HepG2 (cell line): Measurements from ENCODE around the gene SPNS3. TPM values are rescaled to one million over a fixed set of nuclear protein-coding genes. Genes with fewer than 3 reads are reported as not detected.

Experiments
- ATAC-seq: fragments of 200-7000 bp; cut with Tn5 transposase; 3 replicates; pipeline ENCODE4 v1.9.1; 2020; ENCODE audit warnings: mild to moderate bottlenecking, moderate library complexity
- BruUV-seq: library from RNA; stranded (reverse); fragments of 400-500 nt; replicated peaks from 2 replicates; lab custom pipeline; 2021; lab: Mats Ljungman, UMichigan
- CTCF ChIA-PET: fragments of 300-600 bp; formaldehyde crosslinking; extraction: SDS; loops from one replicate; lab custom pipeline; 2021; ENCODE audit warnings: low total read pairs, inconsistent platforms, low intra/inter-chr PET ratio; lab: Yijun Ruan, JAX
- POLR2A ChIA-PET: fragments of 350-600 bp; sonication (Branson Sonifier 250); formaldehyde crosslinking; loops from one replicate; lab custom pipeline; 2020; ENCODE audit warnings: antibody characterized with exemption, inconsistent platforms; lab: Yijun Ruan, JAX
- DNase-seq: peaks from one replicate; pipeline ENCODE4 v3.0.0-alpha.2; 2015; ENCODE audit warnings: low spot score
- FAIRE-seq: peaks from 3 replicates; lab custom pipeline; 2011; peaks lifted over from hg19 to GRCh38; lab: Jason Lieb, UNC
- H2AFZ ChIP-seq: one replicate; pipeline ENCODE4 v1.6.1; 2011; ENCODE audit warnings: low read length, inconsistent platforms
- H3K27ac ChIP-seq: fragments of 300-600 bp; 3 replicates; pipeline ENCODE4 v1.8.0; 2011; ENCODE audit warnings: mixed run types, mild to moderate bottlenecking, mixed read lengths, low read length, inconsistent platforms; ENCODE audit not compliant: insufficient read depth; ENCODE audit errors: extremely low read length
- H3K27me3 ChIP-seq, 2 experiments: fragments of 200-600 bp in 1 of 2; 2 replicates in 1 of 2; 3 replicates in 1 of 2; pipeline versions ENCODE4 v1.6.0 to v1.8.0; 2011; ENCODE audit warnings: low read length in 2 of 2, mild to moderate bottlenecking in 2 of 2, moderate library complexity in 2 of 2, inconsistent platforms in 1 of 2; ENCODE audit not compliant: insufficient read depth in 2 of 2, control insufficient read depth in 1 of 2
- H3K36me3 ChIP-seq, 2 experiments: fragments of 200-600 bp in 1 of 2; replicated peaks in 1 of 2; 2 replicates in 1 of 2; 3 replicates in 1 of 2; pipeline versions ENCODE4 v1.5.1 to v1.8.0; 2011; ENCODE audit warnings: low read length in 2 of 2, inconsistent platforms in 1 of 2; ENCODE audit not compliant: insufficient read depth in 2 of 2, control insufficient read depth in 1 of 2
- H3K4me1 ChIP-seq: 2 replicates; pipeline ENCODE4 v1.5.1; 2012; ENCODE audit warnings: low read length, inconsistent platforms; ENCODE audit not compliant: insufficient read depth
- H3K4me2 ChIP-seq: 2 replicates; pipeline ENCODE4 v1.6.0; 2011; ENCODE audit warnings: low read depth, low read length, inconsistent platforms
- H3K4me3 ChIP-seq, 3 experiments: fragments of 200-600 bp in 1 of 3; sonication (generic), shearing (Covaris generic) in 1 of 3; replicated peaks in 1 of 3; 2 replicates each; pipeline ENCODE4 v1.5.1; 2011 to 2016; ENCODE audit warnings: low read length in 3 of 3, inconsistent platforms in 2 of 3, low read depth in 2 of 3, mild to moderate bottlenecking in 2 of 3, control low read depth in 1 of 3, mixed read lengths in 1 of 3; ENCODE audit not compliant: insufficient read depth in 1 of 3
- H3K79me2 ChIP-seq: one replicate; pipeline ENCODE4 v1.6.1; 2011; ENCODE audit warnings: low read length, inconsistent platforms; ENCODE audit not compliant: insufficient read depth
- H3K9ac ChIP-seq: 2 replicates; pipeline ENCODE4 v1.6.0; 2011; ENCODE audit warnings: mild to moderate bottlenecking, low read depth, low read length, inconsistent platforms; ENCODE audit not compliant: insufficient read depth
- H3K9me3 ChIP-seq: 2 replicates; pipeline ENCODE4 v1.5.1; 2012; ENCODE audit warnings: mild to moderate bottlenecking, low read length
- H4K20me1 ChIP-seq: 2 replicates; pipeline ENCODE4 v1.6.0; 2011; ENCODE audit warnings: inconsistent platforms, mild to moderate bottlenecking, low read length, moderate library complexity; ENCODE audit not compliant: insufficient read depth
- DNMT3B ChIP-seq: conservative IDR thresholded peaks from 2 replicates; pipeline ENCODE4 v1.6.1; 2016; ENCODE audit warnings: missing biosample characterization, control low read depth
- NBN ChIP-seq: fragments of 450-650 bp; conservative IDR thresholded peaks from 2 replicates; pipeline ENCODE4 v1.6.1; 2017
- PHF20 ChIP-seq: sonication (generic); formaldehyde crosslinking; IDR thresholded peaks from 2 replicates; pipeline ENCODE4 v1.5.0; 2020; ENCODE audit warnings: mild to moderate bottlenecking, missing genetic modification reagents
- RFX1 ChIP-seq: fragments of 450-650 bp; IDR thresholded peaks from 2 replicates; pipeline ENCODE4 v1.6.1; 2017
- WGBS: methylation state at CpG from one replicate; pipeline ENCODE4 v1.1.6; 2017; ENCODE audit warnings: low lambda C conversion rate; 5-methylcytosine and 5-hydroxymethylcytosine counted together
- in situ Hi-C: cut with HindIII; loops from 2 replicates; pipeline ENCODE4 v1.10.0; 2017; ENCODE audit warnings: low pct_unique_long_range_greater_than_20kb; ENCODE audit not compliant: extremely low pct_ligation_motif_present
- intact Hi-C: fragments of 100-400 bp; cut with micrococcal nuclease; formaldehyde crosslinking; loops from one replicate; pipeline ENCODE4 v1.10.0; 2022; ENCODE audit not compliant: unreplicated experiment
- polyA plus RNA-seq, 8 experiments: library from polyadenylated mRNA; depleted of rRNA in 3 of 8; stranded (reverse) in 7 of 8; unstranded in 1 of 8; fragments of >200 nt; fragmentation: Illumina TruSeq in 4 of 8; extraction: Trizol in 4 of 8; gene quantifications; 2 replicates each; pipeline versions ENCODE4 v1.2.1 to v1.2.3, GENCODE V29; 2011 to 2016; ENCODE audit warnings: low read depth in 4 of 8, missing spikeins in 1 of 8, mixed read lengths in 1 of 8; ENCODE audit not compliant: insufficient read depth in 1 of 8
- total RNA-seq, 5 experiments: library from RNA; depleted of rRNA; stranded (reverse); fragments of >200 nt; fragmentation: Illumina TruSeq; extraction: Trizol; gene quantifications; 2 replicates each; pipeline ENCODE4 v1.2.3, GENCODE V29; 2016; ENCODE audit warnings: low read depth in 1 of 5
- TF ChIP-seq, protein P1 (sequence below): sonication (generic); formaldehyde crosslinking; IDR thresholded peaks from 2 replicates; pipeline ENCODE4 v1.4.0; 2020; ENCODE audit warnings: mild to moderate bottlenecking, low read depth, missing genetic modification reagents
- TF ChIP-seq, protein P2 (sequence below): sonication (generic); formaldehyde crosslinking; IDR thresholded peaks from 2 replicates; pipeline ENCODE4 v1.5.1; 2020; ENCODE audit warnings: mild to moderate bottlenecking, missing genetic modification reagents, moderate library complexity
- TF ChIP-seq, protein P3 (sequence below): sonication (generic); formaldehyde crosslinking; IDR thresholded peaks from 2 replicates; pipeline ENCODE4 v1.8.1; 2022; ENCODE audit warnings: mild to moderate bottlenecking, missing genetic modification reagents

SPNS3 gene
- total and polyA plus RNA-seq, 2 of the 13 experiments (the other 11 are each of a cell fraction or from before 2014, with no cell fraction given): not detected

DNA sequence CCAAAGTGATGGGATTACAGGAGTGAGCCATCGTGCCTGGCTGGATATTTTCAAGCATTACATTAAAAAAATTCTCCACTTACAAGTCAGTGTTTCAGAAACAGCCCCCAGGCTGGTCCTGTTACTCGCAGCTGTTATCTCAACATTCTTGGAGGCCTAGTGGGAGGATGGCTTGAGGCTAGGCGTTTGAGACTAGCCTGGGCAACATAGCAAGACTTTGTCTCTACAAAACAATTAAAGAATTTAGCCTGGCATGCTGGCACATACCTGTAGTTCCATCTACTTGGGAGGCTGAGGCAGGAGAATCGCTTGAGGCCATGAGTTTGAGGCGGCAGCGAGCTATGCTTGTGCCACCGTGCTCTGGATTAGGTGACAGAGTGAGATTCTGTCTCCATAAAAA is 26.5 kb upstream of the SPNS3 start:
- no peak overlapping the region for H3K9ac ChIP-seq
- peaks cover 18% of the 10 kb centered on the region for H3K4me1 ChIP-seq
- H3K27ac ChIP-seq: no peak overlapping the region
- ChIA-PET CTCF (no interaction called here), POLR2A (no interaction called here)
- no peaks in the 10 kb centered on the region for H3K36me3 ChIP-seq
- H3K27me3 ChIP-seq: no peaks in the 10 kb centered on the region
- H3K79me2 ChIP-seq: no peaks in the 10 kb centered on the region
- intact Hi-C loops (no loop called here), in situ Hi-C loops (no loop called here)
- no peaks in the 10 kb centered on the region for H4K20me1 ChIP-seq
- BruUV-seq: no TSS peak
- FAIRE-seq (no peak), DNase-seq (no peak), ATAC-seq (no peak)
- no peaks in the 10 kb centered on the region for H3K9me3 ChIP-seq
- H3K4me3 ChIP-seq: no peak overlapping the region
- no peak overlapping the region for H2AFZ ChIP-seq
- no peak overlapping the region for H3K4me2 ChIP-seq
- 75% methylated on average over 7 of the region's 7 CpGs for WGBS
- no peak for TF ChIP-seq NBN
- TF ChIP-seq, protein P1, sequence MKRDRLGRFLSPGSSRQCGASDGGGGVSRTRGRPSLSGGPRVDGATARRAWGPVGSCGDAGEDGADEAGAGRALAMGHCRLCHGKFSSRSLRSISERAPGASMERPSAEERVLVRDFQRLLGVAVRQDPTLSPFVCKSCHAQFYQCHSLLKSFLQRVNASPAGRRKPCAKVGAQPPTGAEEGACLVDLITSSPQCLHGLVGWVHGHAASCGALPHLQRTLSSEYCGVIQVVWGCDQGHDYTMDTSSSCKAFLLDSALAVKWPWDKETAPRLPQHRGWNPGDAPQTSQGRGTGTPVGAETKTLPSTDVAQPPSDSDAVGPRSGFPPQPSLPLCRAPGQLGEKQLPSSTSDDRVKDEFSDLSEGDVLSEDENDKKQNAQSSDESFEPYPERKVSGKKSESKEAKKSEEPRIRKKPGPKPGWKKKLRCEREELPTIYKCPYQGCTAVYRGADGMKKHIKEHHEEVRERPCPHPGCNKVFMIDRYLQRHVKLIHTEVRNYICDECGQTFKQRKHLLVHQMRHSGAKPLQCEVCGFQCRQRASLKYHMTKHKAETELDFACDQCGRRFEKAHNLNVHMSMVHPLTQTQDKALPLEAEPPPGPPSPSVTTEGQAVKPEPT (CRISPR knock-in tag): no peak

DNA sequence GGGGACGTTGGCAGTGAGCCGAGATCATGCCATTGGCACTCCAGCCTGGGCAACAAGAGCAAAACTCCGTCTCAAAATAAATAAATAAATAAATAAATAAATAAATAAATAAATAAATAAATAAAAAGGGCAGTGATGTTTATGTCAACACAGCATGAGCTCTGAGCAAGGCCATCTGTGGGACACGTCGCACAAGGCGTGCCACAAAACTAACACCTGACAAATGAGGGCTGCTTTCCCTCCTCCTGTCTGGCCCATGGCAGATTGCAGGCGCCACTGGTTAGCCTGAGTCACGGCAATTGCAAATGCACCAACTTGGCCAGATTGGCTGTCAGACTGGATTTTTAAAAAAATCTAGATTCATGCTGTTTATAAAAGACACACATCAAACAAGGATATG is 25.9 kb upstream of the SPNS3 start:
- H3K4me3 ChIP-seq: no peak overlapping the region
- TF ChIP-seq, protein P2, sequence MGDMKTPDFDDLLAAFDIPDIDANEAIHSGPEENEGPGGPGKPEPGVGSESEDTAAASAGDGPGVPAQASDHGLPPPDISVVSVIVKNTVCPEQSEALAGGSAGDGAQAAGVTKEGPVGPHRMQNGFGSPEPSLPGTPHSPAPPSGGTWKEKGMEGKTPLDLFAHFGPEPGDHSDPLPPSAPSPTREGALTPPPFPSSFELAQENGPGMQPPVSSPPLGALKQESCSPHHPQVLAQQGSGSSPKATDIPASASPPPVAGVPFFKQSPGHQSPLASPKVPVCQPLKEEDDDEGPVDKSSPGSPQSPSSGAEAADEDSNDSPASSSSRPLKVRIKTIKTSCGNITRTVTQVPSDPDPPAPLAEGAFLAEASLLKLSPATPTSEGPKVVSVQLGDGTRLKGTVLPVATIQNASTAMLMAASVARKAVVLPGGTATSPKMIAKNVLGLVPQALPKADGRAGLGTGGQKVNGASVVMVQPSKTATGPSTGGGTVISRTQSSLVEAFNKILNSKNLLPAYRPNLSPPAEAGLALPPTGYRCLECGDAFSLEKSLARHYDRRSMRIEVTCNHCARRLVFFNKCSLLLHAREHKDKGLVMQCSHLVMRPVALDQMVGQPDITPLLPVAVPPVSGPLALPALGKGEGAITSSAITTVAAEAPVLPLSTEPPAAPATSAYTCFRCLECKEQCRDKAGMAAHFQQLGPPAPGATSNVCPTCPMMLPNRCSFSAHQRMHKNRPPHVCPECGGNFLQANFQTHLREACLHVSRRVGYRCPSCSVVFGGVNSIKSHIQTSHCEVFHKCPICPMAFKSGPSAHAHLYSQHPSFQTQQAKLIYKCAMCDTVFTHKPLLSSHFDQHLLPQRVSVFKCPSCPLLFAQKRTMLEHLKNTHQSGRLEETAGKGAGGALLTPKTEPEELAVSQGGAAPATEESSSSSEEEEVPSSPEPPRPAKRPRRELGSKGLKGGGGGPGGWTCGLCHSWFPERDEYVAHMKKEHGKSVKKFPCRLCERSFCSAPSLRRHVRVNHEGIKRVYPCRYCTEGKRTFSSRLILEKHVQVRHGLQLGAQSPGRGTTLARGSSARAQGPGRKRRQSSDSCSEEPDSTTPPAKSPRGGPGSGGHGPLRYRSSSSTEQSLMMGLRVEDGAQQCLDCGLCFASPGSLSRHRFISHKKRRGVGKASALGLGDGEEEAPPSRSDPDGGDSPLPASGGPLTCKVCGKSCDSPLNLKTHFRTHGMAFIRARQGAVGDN (CRISPR knock-in tag): no peak
- TF ChIP-seq DNMT3B (CRISPR knock-in tag) (no peak), RFX1 (no peak), PHF20 (no peak)
- TF ChIP-seq, protein P3, sequence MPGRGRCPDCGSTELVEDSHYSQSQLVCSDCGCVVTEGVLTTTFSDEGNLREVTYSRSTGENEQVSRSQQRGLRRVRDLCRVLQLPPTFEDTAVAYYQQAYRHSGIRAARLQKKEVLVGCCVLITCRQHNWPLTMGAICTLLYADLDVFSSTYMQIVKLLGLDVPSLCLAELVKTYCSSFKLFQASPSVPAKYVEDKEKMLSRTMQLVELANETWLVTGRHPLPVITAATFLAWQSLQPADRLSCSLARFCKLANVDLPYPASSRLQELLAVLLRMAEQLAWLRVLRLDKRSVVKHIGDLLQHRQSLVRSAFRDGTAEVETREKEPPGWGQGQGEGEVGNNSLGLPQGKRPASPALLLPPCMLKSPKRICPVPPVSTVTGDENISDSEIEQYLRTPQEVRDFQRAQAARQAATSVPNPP (CRISPR knock-in tag): no peak
- TF ChIP-seq, all 625 proteins: peak for 0
- WGBS: 13% methylated on average over 8 of the region's 8 CpGs
- no TSS peak for BruUV-seq
- Histone ChIP-seq H3K27ac (no peak overlapping the region), H3K79me2 (no peaks in the 10 kb centered on the region), H3K36me3 (no peaks in the 10 kb centered on the region), H3K27me3 (no peaks in the 10 kb centered on the region; a peak in 1 of 5 replicates), H4K20me1 (no peaks in the 10 kb centered on the region), H3K9ac (no peak overlapping the region), H2AFZ (no peak overlapping the region), H3K4me2 (peak overlapping the region; percentile 3; the same call in 1 of the 2 replicates), H3K9me3 (no peaks in the 10 kb centered on the region), H3K4me1 (peaks cover 20% of the 10 kb centered on the region)
- DNase-seq: peak; percentile 18
- no peak for FAIRE-seq
- in situ Hi-C loops (no loop called here), intact Hi-C loops (no loop called here)
- no peak; the same call in 2 of the 3 replicates for ATAC-seq
- ChIA-PET POLR2A (no interaction called here), CTCF (no interaction called here)
